Upper lobe of left lung (tissue), 4 donors: ENCODE results near the gene RNU6-7.

ENCODE experiments used
- POLR2A ChIP-seq, 4 donors: fragments of 450-650 bp; IDR thresholded peaks; one replicate each; pipeline ENCODE4 v1.5.1; 2016 to 2017; ENCODE audit warnings: antibody characterized with exemption in 4 of 4, mild to moderate bottlenecking in 2 of 4
- TF ChIP-seq, protein P1 (sequence below), 6 experiments: fragments of 450-650 bp in 4 of 6; fragments of 200-600 bp in 2 of 6; sonication (generic) in 2 of 6; IDR thresholded peaks; one replicate each; pipeline ENCODE4 v1.5.1; 2016 to 2019; ENCODE audit warnings: antibody characterized with exemption in 6 of 6

DNA sequence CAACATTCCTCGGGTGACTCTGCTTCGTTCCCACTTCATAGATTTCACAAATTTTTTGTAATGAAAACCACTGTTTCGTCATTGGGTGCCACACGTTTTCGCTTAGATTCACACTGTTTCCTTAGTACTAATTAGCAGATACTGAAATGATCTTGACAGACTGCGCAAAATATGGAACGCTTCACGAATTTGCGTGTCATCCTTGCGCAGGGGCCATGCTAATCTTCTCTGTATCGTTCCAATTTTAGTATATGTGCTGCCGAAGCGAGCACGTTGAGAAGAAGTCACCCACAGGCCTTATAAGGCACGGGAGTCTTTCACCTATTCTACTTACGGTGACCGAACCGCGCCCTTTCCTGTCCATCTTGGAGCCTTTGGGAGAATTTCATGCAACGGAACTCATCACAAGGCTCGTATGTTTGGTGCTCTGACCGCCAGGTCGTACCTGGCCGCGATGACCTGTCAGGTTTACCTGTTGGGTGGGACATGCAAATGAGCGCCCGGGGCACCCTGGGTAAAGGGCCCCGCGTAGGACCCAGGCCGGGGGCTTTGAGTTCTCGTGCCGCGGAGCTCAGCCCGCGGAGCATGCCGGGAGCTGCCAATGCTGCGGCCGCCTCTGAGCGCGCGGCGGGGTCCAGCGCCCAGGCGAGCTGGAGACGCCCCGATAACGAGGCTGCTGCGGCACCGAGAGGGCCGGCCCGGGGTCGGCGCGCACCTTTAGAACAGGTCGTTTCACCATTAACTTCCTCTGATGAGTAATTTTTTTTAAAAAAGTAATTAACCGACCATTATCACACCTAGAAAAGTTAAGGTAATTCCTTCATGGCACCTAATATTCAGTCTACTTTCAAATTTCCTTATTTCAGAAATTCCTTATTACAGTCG lies 1.4 kb downstream of the RNU6-7 start, which contains the start of gene RNU6-8:
- TF ChIP-seq POLR2A (IDR thresholded peaks at IDR 0.05), result peak in 3 of 4 donors; percentile 25 to 68 (median 42)
- TF ChIP-seq, protein P1, sequence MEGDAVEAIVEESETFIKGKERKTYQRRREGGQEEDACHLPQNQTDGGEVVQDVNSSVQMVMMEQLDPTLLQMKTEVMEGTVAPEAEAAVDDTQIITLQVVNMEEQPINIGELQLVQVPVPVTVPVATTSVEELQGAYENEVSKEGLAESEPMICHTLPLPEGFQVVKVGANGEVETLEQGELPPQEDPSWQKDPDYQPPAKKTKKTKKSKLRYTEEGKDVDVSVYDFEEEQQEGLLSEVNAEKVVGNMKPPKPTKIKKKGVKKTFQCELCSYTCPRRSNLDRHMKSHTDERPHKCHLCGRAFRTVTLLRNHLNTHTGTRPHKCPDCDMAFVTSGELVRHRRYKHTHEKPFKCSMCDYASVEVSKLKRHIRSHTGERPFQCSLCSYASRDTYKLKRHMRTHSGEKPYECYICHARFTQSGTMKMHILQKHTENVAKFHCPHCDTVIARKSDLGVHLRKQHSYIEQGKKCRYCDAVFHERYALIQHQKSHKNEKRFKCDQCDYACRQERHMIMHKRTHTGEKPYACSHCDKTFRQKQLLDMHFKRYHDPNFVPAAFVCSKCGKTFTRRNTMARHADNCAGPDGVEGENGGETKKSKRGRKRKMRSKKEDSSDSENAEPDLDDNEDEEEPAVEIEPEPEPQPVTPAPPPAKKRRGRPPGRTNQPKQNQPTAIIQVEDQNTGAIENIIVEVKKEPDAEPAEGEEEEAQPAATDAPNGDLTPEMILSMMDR (IDR thresholded peaks at IDR 0.05), result no peak
